DMS153 treated with DMSO at 0.1 percent for 48 hours (cell line): ENCODE data around the gene AFAP1L2.

ENCODE experiments used
- DNase-seq: peaks from one replicate; lab custom pipeline; 2025; ENCODE audit not compliant: unreplicated experiment; lab: John Stamatoyannopoulos, UW

AFAP1L2 gene

DNA sequence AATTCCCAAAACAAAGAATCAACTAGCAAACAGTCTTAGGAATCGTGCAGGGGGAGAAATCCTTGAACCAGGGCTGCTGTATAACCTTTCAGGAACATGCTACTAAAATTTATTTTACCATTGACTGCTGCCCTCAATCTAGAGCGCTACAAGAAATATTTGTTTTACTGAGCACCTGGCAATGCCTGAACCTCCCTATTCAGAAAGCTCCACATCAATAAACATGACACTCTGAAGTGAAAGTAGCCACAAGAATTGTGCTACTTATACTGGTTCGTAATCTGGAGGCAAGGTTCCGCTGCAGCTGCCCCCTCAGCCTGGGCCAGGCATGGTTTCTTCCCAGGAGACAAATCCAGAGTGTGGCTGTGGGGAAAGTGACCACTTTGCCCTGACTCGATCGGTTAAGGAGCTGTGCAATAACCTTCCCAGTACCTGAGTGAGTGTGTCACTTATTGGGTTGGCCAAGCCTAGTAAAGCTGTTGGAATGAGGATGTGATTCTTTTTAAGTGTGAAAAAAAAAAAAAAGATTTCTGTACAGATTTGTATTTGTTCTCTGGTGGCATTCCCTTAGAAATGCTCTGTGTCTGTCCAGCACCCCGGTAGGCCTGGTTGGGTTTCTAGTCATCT is 157.5 kb downstream of the AFAP1L2 start:
- no peak for DNase-seq

DNA sequence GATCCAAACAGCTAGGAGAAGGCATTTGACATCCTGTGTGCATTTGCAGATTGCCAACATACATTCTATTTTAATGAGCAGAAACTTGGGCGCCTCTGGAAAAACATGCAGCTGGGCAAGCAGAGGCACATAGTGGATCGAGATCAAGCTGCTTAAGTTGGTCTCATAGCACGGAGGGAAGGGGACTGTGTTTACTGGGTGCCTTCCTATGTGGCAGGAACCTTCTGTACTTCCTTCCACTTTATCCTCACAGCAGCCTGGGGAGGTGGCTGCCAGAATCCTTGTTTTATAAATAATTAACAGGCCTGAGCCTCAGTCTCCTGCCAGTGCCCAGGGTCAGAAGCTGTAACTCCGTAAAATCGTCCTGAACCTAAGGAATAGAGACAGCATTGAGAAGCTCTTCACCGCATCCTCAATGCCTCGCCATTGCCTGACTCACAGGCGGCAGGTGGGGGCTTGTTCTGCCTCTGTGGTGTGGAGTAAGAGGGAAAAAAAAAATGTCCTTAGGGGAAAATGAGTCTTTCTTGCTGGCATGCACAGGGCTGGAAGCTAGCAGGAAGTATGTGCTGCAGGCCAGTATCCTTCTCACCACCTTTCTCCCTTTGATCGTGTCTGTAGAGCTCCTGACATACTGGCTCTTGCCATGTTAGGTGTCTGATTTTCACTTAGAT is 159.0 kb downstream of the AFAP1L2 start:
- DNase-seq = no peak
